K562 (cell line): ENCODE results near the gene LAMA1. TPM values are rescaled to one million over a fixed set of nuclear protein-coding genes. Genes with fewer than 3 reads are reported as not detected.

Experiments used
- ATAC-seq: fragments of 200-7000 bp; cut with Tn5 transposase; 3 replicates; pipeline ENCODE4 v1.9.1; 2020; ENCODE audit warnings: moderate library complexity
- BruUV-seq: library from RNA; stranded (reverse); fragments of 400-500 nt; replicated peaks from 2 replicates; lab custom pipeline; 2021; lab: Mats Ljungman, UMichigan
- CTCF ChIA-PET: fragments of 300-600 bp; formaldehyde crosslinking; extraction: SDS; loops from one replicate; lab custom pipeline; 2021; ENCODE audit warnings: low intra/inter-chr PET ratio; lab: Yijun Ruan, JAX
- POLR2A ChIA-PET: fragments of 300-600, 350-650 bp; sonication (Branson Sonifier 250); formaldehyde crosslinking; extraction: SDS; loops from one replicate; lab custom pipeline; 2021; ENCODE audit warnings: antibody characterized with exemption, inconsistent platforms; lab: Yijun Ruan, JAX
- DNase-seq, 4 experiments: peaks; one replicate each; pipeline versions ENCODE4 v3.0.0 to v3.0.0-alpha.2; 2011 to 2018; ENCODE audit warnings: low spot score in 3 of 4, mixed read lengths in 3 of 4; ENCODE audit errors: extremely low read depth in 1 of 4
- FAIRE-seq: peaks from 2 replicates; lab custom pipeline; 2011; peaks lifted over from hg19 to GRCh38; lab: Jason Lieb, UNC
- H2AFZ ChIP-seq: 2 replicates; pipeline ENCODE4 v1.6.0; 2011; ENCODE audit warnings: low read depth, low read length, control low read depth, inconsistent platforms
- H3K27ac ChIP-seq: fragments of 200-600 bp; 3 replicates; pipeline ENCODE4 v1.8.0; 2011; ENCODE audit warnings: low read depth, mild to moderate bottlenecking, control low read depth, inconsistent platforms, low read length, moderate library complexity, mixed read lengths; ENCODE audit errors: extremely low read depth
- H3K27me3 ChIP-seq, 2 experiments: fragments of 300-600 bp in 1 of 2; 2 replicates in 1 of 2; 3 replicates in 1 of 2; pipeline versions ENCODE4 v1.6.0 to v1.8.0; 2011; ENCODE audit warnings: inconsistent platforms in 2 of 2, low read length in 2 of 2, mild to moderate bottlenecking in 1 of 2, mixed read lengths in 1 of 2, moderate library complexity in 1 of 2; ENCODE audit not compliant: control insufficient read depth in 2 of 2, insufficient read depth in 2 of 2
- H3K36me3 ChIP-seq: fragments of 300-600 bp; 3 replicates; pipeline ENCODE4 v1.8.0; 2011; ENCODE audit warnings: mild to moderate bottlenecking, low read length, inconsistent platforms; ENCODE audit not compliant: control insufficient read depth, insufficient read depth
- H3K4me1 ChIP-seq, 2 experiments: fragments of 200-600 bp in 1 of 2; replicated peaks in 1 of 2; 2 replicates in 1 of 2; 3 replicates in 1 of 2; pipeline versions ENCODE4 v1.5.1 to v1.8.0; 2011; ENCODE audit warnings: inconsistent platforms in 2 of 2, low read length in 2 of 2, mild to moderate bottlenecking in 1 of 2, mixed read lengths in 1 of 2, moderate library complexity in 1 of 2; ENCODE audit not compliant: control insufficient read depth in 2 of 2, insufficient read depth in 2 of 2
- H3K4me2 ChIP-seq: 2 replicates; pipeline ENCODE4 v1.6.1; 2011; ENCODE audit warnings: low read length, control low read depth, inconsistent platforms, mixed read lengths; ENCODE audit not compliant: insufficient read depth
- H3K4me3 ChIP-seq: fragments of 200-600 bp; sonication (generic), shearing (Covaris generic); 2 replicates; pipeline ENCODE4 v1.5.1; 2016; ENCODE audit warnings: control low read depth, inconsistent platforms
- H3K79me2 ChIP-seq: fragments of 200-600 bp; 3 replicates; pipeline ENCODE4 v1.8.0; 2011; ENCODE audit warnings: low read length, inconsistent platforms; ENCODE audit not compliant: control insufficient read depth, insufficient read depth
- H3K9ac ChIP-seq, 2 experiments: 2 replicates each; pipeline versions ENCODE4 v1.6.0 to v1.6.1; 2011; ENCODE audit warnings: low read depth in 2 of 2, low read length in 2 of 2, control low read depth in 1 of 2, inconsistent platforms in 1 of 2, mild to moderate bottlenecking in 1 of 2, mixed read lengths in 1 of 2; ENCODE audit not compliant: insufficient read depth in 1 of 2
- H3K9me1 ChIP-seq: one replicate; pipeline ENCODE4 v1.6.0; 2011; ENCODE audit warnings: inconsistent platforms, mild to moderate bottlenecking, low read length, moderate library complexity; ENCODE audit not compliant: control insufficient read depth, insufficient read depth
- H3K9me3 ChIP-seq: replicated peaks from 2 replicates; pipeline ENCODE4 v1.5.1; 2011; ENCODE audit warnings: low read depth, low read length, inconsistent platforms; ENCODE audit not compliant: control insufficient read depth, insufficient read depth
- H4K20me1 ChIP-seq: replicated peaks from 2 replicates; pipeline ENCODE4 v1.6.1; 2011; ENCODE audit warnings: low read length, inconsistent platforms, mixed read lengths; ENCODE audit not compliant: control insufficient read depth, insufficient read depth
- BACH1 ChIP-seq: fragments of 200-800 bp; sonication (Bioruptor generic); IDR thresholded peaks from 2 replicates; pipeline ENCODE4 v1.6.1; 2016; ENCODE audit warnings: missing genetic modification characterization, missing compliant biosample characterization
- CEBPG ChIP-seq, 3 experiments: fragments of 200-800 bp in 1 of 3; sonication (Bioruptor generic) in 1 of 3; sonication (generic) in 1 of 3; formaldehyde crosslinking in 1 of 3; IDR thresholded peaks in 2 of 3; conservative IDR thresholded peaks in 1 of 3; 2 replicates each; pipeline versions ENCODE4 v1.6.1 to v1.8.0; 2016 to 2022; ENCODE audit warnings: missing compliant biosample characterization in 2 of 3, missing genetic modification characterization in 2 of 3, mild to moderate bottlenecking in 1 of 3, missing genetic modification reagents in 1 of 3
- CEBPZ ChIP-seq: fragments of 150-350 bp; IDR thresholded peaks from 2 replicates; pipeline ENCODE4 v1.6.1; 2014; ENCODE audit warnings: low read depth, mild to moderate bottlenecking, low read length, borderline replicate concordance
- E2F6 ChIP-seq, 2 experiments: IDR thresholded peaks; 2 replicates each; pipeline ENCODE4 v1.6.1; 2011; ENCODE audit warnings: borderline replicate concordance in 1 of 2, control low read depth in 1 of 2, low read depth in 1 of 2, low read length in 1 of 2, mild to moderate bottlenecking in 1 of 2, mixed read lengths in 1 of 2, moderate library complexity in 1 of 2; ENCODE audit not compliant: insufficient read depth in 1 of 2, insufficient read length in 1 of 2, poor library complexity in 1 of 2, severe bottlenecking in 1 of 2; ENCODE audit errors: extremely low read depth in 1 of 2
- MAX ChIP-seq: sonication (generic); formaldehyde crosslinking; IDR thresholded peaks from 2 replicates; pipeline ENCODE4 v1.9.0; 2022; ENCODE audit warnings: mild to moderate bottlenecking, missing genetic modification reagents
- MTA3 ChIP-seq: fragments of 450-650 bp; formaldehyde crosslinking; IDR thresholded peaks from 2 replicates; pipeline ENCODE4 v1.6.1; 2017; ENCODE audit warnings: mild to moderate bottlenecking, borderline replicate concordance
- NR2C2 ChIP-seq, 2 experiments: fragments of 200-800 bp in 1 of 2; sonication (Bioruptor generic) in 1 of 2; sonication (generic) in 1 of 2; formaldehyde crosslinking in 1 of 2; IDR thresholded peaks; 2 replicates each; pipeline versions ENCODE4 v1.6.1 to v1.8.0; 2016 to 2022; ENCODE audit warnings: mild to moderate bottlenecking in 1 of 2, missing compliant biosample characterization in 1 of 2, missing genetic modification characterization in 1 of 2, missing genetic modification reagents in 1 of 2
- SMARCE1 ChIP-seq: fragments of 450-650 bp; IDR thresholded peaks from 2 replicates; pipeline ENCODE4 v1.7.1; 2016; ENCODE audit warnings: mild to moderate bottlenecking
- TRIM24 ChIP-seq, 2 experiments: fragments of 450-650 bp; IDR thresholded peaks; 2 replicates each; pipeline ENCODE4 v1.6.1; 2016
- ZBTB34 ChIP-seq: fragments of 250-450 bp; sonication (Bioruptor Pico); IDR thresholded peaks from 2 replicates; pipeline ENCODE4 v1.8.0; 2021; ENCODE audit warnings: mild to moderate bottlenecking, moderate library complexity
- WGBS: fragments of 100-300 bp; shearing (Covaris generic); methylation state at CpG from one replicate; pipeline ENCODE4 v1.1.6; 2016; ENCODE audit warnings: low coverage, mixed read lengths; ENCODE audit not compliant: insufficient coverage; ENCODE audit errors: missing lambda C conversion rate; 5-methylcytosine and 5-hydroxymethylcytosine counted together
- in situ Hi-C: fragments of 300-500 bp; cut with MboI; formaldehyde crosslinking; loops from 4 replicates; pipeline ENCODE4 v1.15.0; 2018; ENCODE audit warnings: inconsistent platforms, mixed read lengths
- intact Hi-C: fragments of 100-400 bp; cut with micrococcal nuclease; formaldehyde crosslinking; loops from 2 replicates; pipeline ENCODE4 v1.14.2; 2022
- polyA plus RNA-seq, 8 experiments: library from polyadenylated mRNA; depleted of rRNA in 4 of 8; stranded (reverse) in 5 of 8; unstranded in 3 of 8; fragments of >200 nt; fragmentation: Nextera tagmentation in 2 of 8; fragmentation: Illumina TruSeq in 1 of 8; extraction: Ambion mirVana in 2 of 8; extraction: Trizol in 1 of 8; gene quantifications; 2 replicates each; pipeline versions ENCODE4 v1.2.1 to v1.2.3, GENCODE V29; 2011 to 2014; ENCODE audit warnings: inconsistent platforms in 1 of 8, missing spikeins in 1 of 8
- total RNA-seq, 7 experiments: library from RNA; depleted of rRNA in 6 of 7; stranded (reverse); fragments of >200 nt in 6 of 7; fragmentation: Illumina TruSeq in 2 of 7; extraction: Trizol in 2 of 7; gene quantifications; 2 replicates each; pipeline versions ENCODE4 v1.2.1 to v1.2.3, GENCODE V29; 2011 to 2021; ENCODE audit warnings: low replicate concordance in 1 of 7

Gene LAMA1
- total and polyA plus RNA-seq, 9 of the 15 experiments (the other 6 are each of a cell fraction or from before 2014, with no cell fraction given): 0.04 TPM; not detected in 8

GRCh38 chr18:7064346-7064745, 53.3 kb downstream of the LAMA1 start (continued):
- TF ChIP-seq CEBPZ: no peak
- no peak for TF ChIP-seq MTA3
- TF ChIP-seq CEBPG (CRISPR knock-in tag; IDR thresholded peaks at IDR 0.05): no peak
- TF ChIP-seq CEBPG (tag; conservative IDR thresholded peaks at IDR 0.05 in 1 of 2, IDR thresholded peaks at IDR 0.05 in 1 of 2): no peak
- TF ChIP-seq, all 486 proteins: peak for 0

GRCh38 chr18:7062811-7063210, 54.8 kb downstream of the LAMA1 start:
- TF ChIP-seq E2F6 (IDR thresholded peaks at IDR 0.05; ENCODE audit: borderline replicate concordance in 1 of 2, extremely low read depth in 1 of 2, insufficient read depth in 1 of 2, insufficient read length in 1 of 2, low read depth in 1 of 2, low read length in 1 of 2, poor library complexity in 1 of 2, severe bottlenecking in 1 of 2) (no peak), MAX (no peak), TRIM24 (IDR thresholded peaks at IDR 0.05) (no peak), ZBTB34 (CRISPR knock-in tag) (no peak), NR2C2 (CRISPR knock-in tag; IDR thresholded peaks at IDR 0.05) (no peak), NR2C2 (tag; IDR thresholded peaks at IDR 0.05) (no peak), BACH1 (tag) (no peak), SMARCE1 (no peak)
- Histone ChIP-seq H3K4me2 (no peak overlapping the region), H3K27ac (no peak overlapping the region), H3K9me3 (no peaks in the 10 kb centered on the region), H3K36me3 (no peaks in the 10 kb centered on the region), H4K20me1 (no peaks in the 10 kb centered on the region), H2AFZ (no peak overlapping the region), H3K79me2 (no peaks in the 10 kb centered on the region), H3K4me1 (no peaks in the 10 kb centered on the region), H3K9ac (no peak overlapping the region), H3K9me1 (no peaks in the 10 kb centered on the region), H3K4me3 (no peak overlapping the region), H3K27me3 (no peaks in the 10 kb centered on the region; a peak in 3 of 5 replicates)
- ChIA-PET POLR2A (no interaction called here), CTCF (no interaction called here)
- 4% methylated on average over 5 of the region's 5 CpGs for WGBS
- DNase-seq (no peak), ATAC-seq (no peak), FAIRE-seq (no peak)
- no TSS peak for BruUV-seq
- intact Hi-C loops: no loop called here
- in situ Hi-C loops: no loop called here
